Activated CD4-positive, alpha-beta T cell treated with anti-CD3 and anti-CD28 coated beads for 36 hours (primary cell): ENCODE measurements around the gene PUM1. TPM values are rescaled to one million over a fixed set of nuclear protein-coding genes. Genes with fewer than 3 reads are reported as not detected.

ENCODE experiments used
- ATAC-seq: fragments of 200-7000 bp; cut with Tn5 transposase; one replicate; pipeline ENCODE4 v1.10.0; 2021; ENCODE audit warnings: mild to moderate bottlenecking, moderate library complexity
- CTCF ChIA-PET: fragments of 350-600 bp; sonication (Branson Sonifier 250); formaldehyde crosslinking; loops from one replicate; lab custom pipeline; 2021; ENCODE audit warnings: antibody characterized with exemption; lab: Charles Lee
- POLR2A ChIA-PET: fragments of 350-600 bp; sonication (Branson Sonifier 250); formaldehyde crosslinking; loops from one replicate; lab custom pipeline; 2021; ENCODE audit warnings: antibody characterized with exemption, inconsistent platforms; lab: Charles Lee
- DNase-seq: peaks from one replicate; pipeline ENCODE4 v3.0.0-alpha.2; 2020
- H3K27ac Mint-ChIP-seq: one replicate; pipeline ENCODE4 v1.8.0; 2021; ENCODE audit warnings: mixed read lengths
- H3K27me3 Mint-ChIP-seq: one replicate; pipeline ENCODE4 v1.8.0; 2021; ENCODE audit warnings: mixed read lengths
- H3K36me3 Mint-ChIP-seq: one replicate; pipeline ENCODE4 v1.8.0; 2021; ENCODE audit warnings: low read depth, mixed read lengths
- H3K4me1 Mint-ChIP-seq: one replicate; pipeline ENCODE4 v1.8.0; 2021; ENCODE audit warnings: mixed read lengths
- H3K4me3 Mint-ChIP-seq: one replicate; pipeline ENCODE4 v1.8.0; 2021; ENCODE audit warnings: mild to moderate bottlenecking, moderate library complexity, mixed read lengths
- H3K9me3 Mint-ChIP-seq: one replicate; pipeline ENCODE4 v1.8.0; 2021; ENCODE audit warnings: low read depth, mixed read lengths
- intact Hi-C, 2 experiments: fragments of 100-400 bp; cut with DNase I in 1 of 2; cut with micrococcal nuclease in 1 of 2; formaldehyde crosslinking; loops; one replicate each; pipeline versions ENCODE4 v1.14.2 to v1.15.1; 2022 to 2024; cut with DNase I, micrococcal nuclease
- total RNA-seq, 2 experiments: library from RNA; stranded (reverse); gene quantifications; one replicate each; pipeline ENCODE4 v1.2.3, GENCODE V29; 2021

The PUM1 gene
- total RNA-seq, 2 experiments from 2014 or later = 87.1 to 91.4 TPM

- Mint-ChIP-seq H3K27me3 (no peaks in the 10 kb centered on the region), H3K9me3 (no peaks in the 10 kb centered on the region), H3K4me3 (no peak overlapping the region), H3K27ac (no peak overlapping the region), H3K36me3 (no peaks in the 10 kb centered on the region), H3K4me1 (no peaks in the 10 kb centered on the region)
- intact Hi-C loops = no loop called here
- no peak for ATAC-seq
- no peak for DNase-seq
- ChIA-PET CTCF (interaction anchor here (1.3 to 1.7 kb wide), 2 partner anchors 30 to 95 kb away, joined by 3 to 7 read pairs; no protein-coding TSS in a partner anchor), POLR2A (interaction anchor here (0.5 kb wide), 1 partner anchor 36 kb away, joined by 3 read pairs; no protein-coding TSS in a partner anchor)
Observed at GRCh38 chr1:30896905-30897304, 168.6 kb downstream of the PUM1 start.

- no peak overlapping the region for H3K4me3 Mint-ChIP-seq
- POLR2A ChIA-PET = no interaction called here
- no peaks in the 10 kb centered on the region for H3K27me3 Mint-ChIP-seq
- H3K9me3 Mint-ChIP-seq = no peaks in the 10 kb centered on the region
- ATAC-seq (no peak), DNase-seq (no peak)
- intact Hi-C loops = no loop called here
- CTCF ChIA-PET = no interaction called here
- H3K36me3 Mint-ChIP-seq = no peaks in the 10 kb centered on the region
- no peak overlapping the region for H3K27ac Mint-ChIP-seq
- H3K4me1 Mint-ChIP-seq = no peaks in the 10 kb centered on the region
Observed at GRCh38 chr1:30895944-30896660, 169.4 kb downstream of the PUM1 start.

GRCh38 chr1:30895382-30895943 is 170.1 kb downstream of the PUM1 start:
- intact Hi-C loops = no loop called here
- no peaks in the 10 kb centered on the region for H3K9me3 Mint-ChIP-seq
- H3K4me1 Mint-ChIP-seq = no peaks in the 10 kb centered on the region
- no peak overlapping the region for H3K27ac Mint-ChIP-seq
- H3K27me3 Mint-ChIP-seq = no peaks in the 10 kb centered on the region
- ChIA-PET POLR2A (no interaction called here), CTCF (interaction anchor here (0.8 kb wide), 1 partner anchor 113 kb away, joined by 3 read pairs; no protein-coding TSS in a partner anchor)
- ATAC-seq (no peak), DNase-seq (no peak)
- H3K36me3 Mint-ChIP-seq = no peaks in the 10 kb centered on the region
- H3K4me3 Mint-ChIP-seq = no peak overlapping the region

- H3K4me1 Mint-ChIP-seq = no peaks in the 10 kb centered on the region
- ChIA-PET POLR2A (no interaction called here), CTCF (interaction anchor here (0.8 kb wide), 1 partner anchor 112 kb away, joined by 3 read pairs; no protein-coding TSS in a partner anchor)
- peaks cover under 1% of the 10 kb centered on the region for H3K27me3 Mint-ChIP-seq
- H3K36me3 Mint-ChIP-seq = no peaks in the 10 kb centered on the region
- no peak overlapping the region for H3K4me3 Mint-ChIP-seq
- no peak for DNase-seq
- no peaks in the 10 kb centered on the region for H3K9me3 Mint-ChIP-seq
- intact Hi-C loops = no loop called here
- no peak overlapping the region for H3K27ac Mint-ChIP-seq
- no peak for ATAC-seq
Observed at GRCh38 chr1:30894508-30894973, 171.0 kb downstream of the PUM1 start.

- H3K4me1 Mint-ChIP-seq = no peaks in the 10 kb centered on the region
- no peak for DNase-seq
Observed at GRCh38 chr1:30893776-30894507, 171.6 kb downstream of the PUM1 start.

GRCh38 chr1:30892671-30893073 is 172.8 kb downstream of the PUM1 start:
- no peak for DNase-seq
- H3K4me3 Mint-ChIP-seq = no peak overlapping the region

More at GRCh38 chr1:30893776-30894507, 171.6 kb downstream of the PUM1 start:
- H3K27ac Mint-ChIP-seq = no peak overlapping the region
- peaks cover 2% of the 10 kb centered on the region for H3K27me3 Mint-ChIP-seq
- POLR2A ChIA-PET = no interaction called here
- H3K4me3 Mint-ChIP-seq = no peak overlapping the region
- CTCF ChIA-PET = no interaction called here
- no peaks in the 10 kb centered on the region for H3K9me3 Mint-ChIP-seq
- intact Hi-C loops = no loop called here
- no peak for ATAC-seq
- no peaks in the 10 kb centered on the region for H3K36me3 Mint-ChIP-seq

GRCh38 chr1:30891227-30891552 is 174.3 kb downstream of the PUM1 start:
- H3K27me3 Mint-ChIP-seq = peaks cover 7% of the 10 kb centered on the region
- H3K9me3 Mint-ChIP-seq = no peaks in the 10 kb centered on the region
- no peak overlapping the region for H3K4me3 Mint-ChIP-seq
- CTCF ChIA-PET = no interaction called here
- H3K27ac Mint-ChIP-seq = no peak overlapping the region
- DNase-seq (no peak), ATAC-seq (no peak)
- intact Hi-C loops = no loop called here
- no peaks in the 10 kb centered on the region for H3K4me1 Mint-ChIP-seq
- H3K36me3 Mint-ChIP-seq = no peaks in the 10 kb centered on the region
- POLR2A ChIA-PET = no interaction called here

More at GRCh38 chr1:30892671-30893073, 172.8 kb downstream of the PUM1 start:
- CTCF ChIA-PET = interaction anchor here (0.6 to 1.0 kb wide), 2 partner anchors 10 to 47 kb away, joined by 3 read pairs; no protein-coding TSS in a partner anchor
- Mint-ChIP-seq H3K9me3 (no peaks in the 10 kb centered on the region), H3K27ac (no peak overlapping the region), H3K4me1 (no peaks in the 10 kb centered on the region), H3K36me3 (no peaks in the 10 kb centered on the region), H3K27me3 (peaks cover 2% of the 10 kb centered on the region)
- ATAC-seq = no peak
- POLR2A ChIA-PET = interaction anchor here (0.6 kb wide), 1 partner anchor 36 kb away, joined by 3 read pairs; no protein-coding TSS in a partner anchor
- intact Hi-C loops = no loop called here

GRCh38 chr1:30890502-30891226 is 174.9 kb downstream of the PUM1 start:
- no peaks in the 10 kb centered on the region for H3K4me1 Mint-ChIP-seq
- CTCF ChIA-PET = no interaction called here
- no peak for DNase-seq
- no peaks in the 10 kb centered on the region for H3K9me3 Mint-ChIP-seq
- intact Hi-C loops = no loop called here
- no peak for ATAC-seq
- POLR2A ChIA-PET = no interaction called here
- H3K4me3 Mint-ChIP-seq = no peak overlapping the region
- H3K27ac Mint-ChIP-seq = no peak overlapping the region
- H3K27me3 Mint-ChIP-seq = peaks cover 9% of the 10 kb centered on the region
- no peaks in the 10 kb centered on the region for H3K36me3 Mint-ChIP-seq

GRCh38 chr1:30889511-30889910 is 176.0 kb downstream of the PUM1 start:
- H3K4me1 Mint-ChIP-seq = no peaks in the 10 kb centered on the region
- DNase-seq (no peak), ATAC-seq (no peak)
- CTCF ChIA-PET = interaction anchor here (0.6 kb wide), 1 partner anchor 88 kb away, joined by 3 read pairs; no protein-coding TSS in a partner anchor
- H3K4me3 Mint-ChIP-seq = no peak overlapping the region
- POLR2A ChIA-PET = no interaction called here
- H3K27me3 Mint-ChIP-seq = peaks cover 9% of the 10 kb centered on the region
- no peaks in the 10 kb centered on the region for H3K9me3 Mint-ChIP-seq
- no peak overlapping the region for H3K27ac Mint-ChIP-seq
- no peaks in the 10 kb centered on the region for H3K36me3 Mint-ChIP-seq
- intact Hi-C loops = no loop called here

- Mint-ChIP-seq H3K9me3 (no peaks in the 10 kb centered on the region), H3K27ac (no peak overlapping the region), H3K4me3 (no peak overlapping the region), H3K36me3 (no peaks in the 10 kb centered on the region), H3K4me1 (no peaks in the 10 kb centered on the region), H3K27me3 (peaks cover 9% of the 10 kb centered on the region)
- intact Hi-C loops = no loop called here
- ATAC-seq = no peak
- CTCF ChIA-PET = interaction anchor here (0.6 kb wide), 1 partner anchor 88 kb away, joined by 3 read pairs; no protein-coding TSS in a partner anchor
- POLR2A ChIA-PET = interaction anchor here (0.6 kb wide), 1 partner anchor 199 kb away, joined by 6 read pairs; no protein-coding TSS in a partner anchor
- DNase-seq = no peak
Observed at GRCh38 chr1:30888975-30889374, 176.5 kb downstream of the PUM1 start.

GRCh38 chr1:30888391-30888790 is 177.1 kb downstream of the PUM1 start:
- intact Hi-C loops = no loop called here
- Mint-ChIP-seq H3K36me3 (no peaks in the 10 kb centered on the region), H3K27ac (no peak overlapping the region), H3K4me1 (no peaks in the 10 kb centered on the region), H3K27me3 (peaks cover 9% of the 10 kb centered on the region), H3K4me3 (no peak overlapping the region), H3K9me3 (no peaks in the 10 kb centered on the region)
- DNase-seq = no peak
- ATAC-seq = no peak
- ChIA-PET CTCF (interaction anchor here (0.5 kb wide), 1 partner anchor 11 kb away, joined by 3 read pairs; no protein-coding TSS in a partner anchor), POLR2A (interaction anchor here (0.6 kb wide), 1 partner anchor 200 kb away, joined by 6 read pairs; no protein-coding TSS in a partner anchor)
